Activated T-cell treated with anti-CD3 and anti-CD28 coated beads, Interleukin-2, amount 50 U/mL, for 48 hours (primary cell): ENCODE results near the gene FAM47E.
"Not testable (repeated sequence)": the region's sequence is repeated elsewhere in the genome, so short reads cannot be mapped to it uniquely, and the experiment has no call there.

Source experiments
- DNase-seq, 2 experiments: peaks; one replicate each; pipeline ENCODE4 v3.0.0-alpha.2; 2020

The FAM47E gene

DNA sequence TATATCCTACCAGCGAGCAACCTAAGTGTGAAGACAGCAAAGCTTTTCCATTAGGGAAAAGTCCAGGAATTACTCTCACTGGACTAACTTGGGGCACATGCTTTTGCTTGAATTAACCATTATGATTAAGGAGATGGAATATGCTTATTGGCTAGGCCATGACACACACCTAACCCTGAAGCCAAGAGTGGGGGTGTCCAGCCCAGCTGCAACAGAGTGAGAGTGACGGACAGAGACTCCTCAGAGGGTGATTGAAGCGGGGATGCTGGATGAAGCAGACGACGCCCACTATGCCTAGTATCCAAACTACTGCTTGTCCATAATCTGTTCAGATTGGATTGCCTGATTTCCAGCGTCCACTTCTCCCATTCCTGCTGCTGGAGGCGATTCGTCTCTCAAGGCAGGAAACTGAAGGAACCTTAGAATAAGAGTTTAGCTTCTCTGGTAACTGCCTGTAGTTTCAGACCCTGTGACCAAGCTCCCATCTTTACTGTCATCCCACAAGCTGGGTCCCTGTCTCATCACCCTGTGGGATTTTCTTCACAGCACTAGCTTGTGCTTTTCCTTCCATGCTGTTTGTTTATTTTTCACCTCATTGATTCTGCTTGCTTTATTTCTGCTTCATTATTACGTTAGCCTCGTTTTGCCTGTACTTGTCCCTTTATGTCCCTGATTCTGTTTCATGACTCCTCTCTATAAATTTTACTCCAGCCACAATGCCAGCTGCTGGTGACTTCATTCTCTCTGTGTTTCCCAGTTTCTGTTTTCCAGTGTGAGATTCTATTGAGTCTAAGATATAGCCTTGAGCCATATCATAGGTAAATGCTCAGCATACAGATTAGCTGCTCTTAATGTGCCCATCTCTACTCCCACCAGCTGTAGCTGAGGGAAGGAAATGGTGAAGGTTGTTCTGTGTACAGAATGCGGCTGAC is 19.0 kb downstream of the FAM47E start:
- DNase-seq: no peak

DNA sequence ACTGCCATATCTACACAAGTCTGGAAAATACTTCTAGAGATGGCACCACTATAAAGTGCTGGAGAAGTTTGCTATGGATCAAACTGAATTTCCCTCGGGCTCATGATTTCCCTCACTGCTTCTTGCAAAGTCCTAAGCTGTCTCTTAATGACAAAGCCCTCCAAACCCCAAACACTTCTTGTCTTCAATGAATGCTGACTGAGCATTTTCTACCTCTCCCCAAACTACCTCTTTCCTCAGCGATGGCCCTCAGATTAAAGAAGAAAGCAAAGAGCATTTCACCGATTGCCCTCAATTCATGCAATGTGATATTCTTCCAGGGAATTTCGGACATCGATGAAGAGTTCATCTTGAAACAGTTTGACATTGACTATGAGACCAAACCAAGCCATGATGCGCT is 19.7 kb downstream of the FAM47E start:
- DNase-seq: no peak

DNA sequence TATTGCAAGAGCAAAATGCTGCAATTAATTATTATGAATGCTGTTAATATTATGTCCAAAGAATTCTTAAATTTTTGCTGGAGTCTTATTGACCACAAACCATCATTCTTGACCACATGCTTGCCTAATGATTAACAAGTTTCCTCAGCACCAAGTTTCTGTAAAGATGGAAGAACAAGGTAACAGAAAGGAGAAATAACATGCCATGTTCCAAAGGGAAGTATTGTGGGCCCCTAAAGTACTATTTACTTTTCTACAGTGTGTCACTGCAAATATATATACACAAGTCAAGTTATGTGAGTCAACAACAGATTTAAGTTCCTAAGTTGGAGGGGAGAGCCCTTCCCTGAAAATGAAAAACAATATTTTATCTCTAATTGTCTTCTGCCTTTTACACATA is 20.6 kb downstream of the FAM47E start:
- DNase-seq: no peak

DNA sequence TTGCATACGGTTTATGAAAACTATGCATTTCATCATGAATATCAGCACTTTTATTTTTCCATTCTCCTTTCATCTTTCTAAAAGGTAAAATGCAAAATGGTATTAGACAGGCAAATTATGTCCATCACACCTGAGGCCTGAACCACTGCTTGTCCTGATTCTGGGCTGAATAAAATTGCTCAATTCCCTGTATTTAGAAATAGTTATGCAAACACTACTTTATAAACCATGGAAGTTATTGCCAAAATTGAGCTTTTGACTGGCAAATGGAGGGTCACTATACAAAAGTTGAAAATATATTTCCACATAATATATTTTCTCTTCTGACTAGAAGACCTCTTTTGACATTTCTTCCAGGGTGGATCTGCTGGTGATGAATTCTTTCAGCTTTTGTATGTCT is 21.1 kb downstream of the FAM47E start:
- DNase-seq: no peak

DNA sequence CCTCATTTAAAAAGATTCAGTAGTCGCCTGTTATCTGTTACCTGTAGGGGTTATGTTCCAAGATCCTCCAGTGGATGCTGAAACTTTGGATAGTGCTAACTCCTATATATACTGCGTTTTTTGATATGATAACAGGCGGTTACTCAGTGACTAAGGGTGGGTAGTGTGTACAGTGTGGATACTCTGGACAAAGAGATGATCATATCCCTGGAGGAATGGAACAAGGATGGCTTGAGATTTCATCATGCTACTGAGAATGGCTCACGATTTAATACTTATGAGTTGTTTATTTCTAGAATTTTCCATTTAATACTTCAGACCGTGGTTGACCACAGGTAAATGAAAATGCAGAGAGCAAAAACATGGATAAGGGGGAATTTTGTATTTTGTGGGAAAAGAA is 21.5 kb downstream of the FAM47E start:
- DNase-seq: no peak

DNA sequence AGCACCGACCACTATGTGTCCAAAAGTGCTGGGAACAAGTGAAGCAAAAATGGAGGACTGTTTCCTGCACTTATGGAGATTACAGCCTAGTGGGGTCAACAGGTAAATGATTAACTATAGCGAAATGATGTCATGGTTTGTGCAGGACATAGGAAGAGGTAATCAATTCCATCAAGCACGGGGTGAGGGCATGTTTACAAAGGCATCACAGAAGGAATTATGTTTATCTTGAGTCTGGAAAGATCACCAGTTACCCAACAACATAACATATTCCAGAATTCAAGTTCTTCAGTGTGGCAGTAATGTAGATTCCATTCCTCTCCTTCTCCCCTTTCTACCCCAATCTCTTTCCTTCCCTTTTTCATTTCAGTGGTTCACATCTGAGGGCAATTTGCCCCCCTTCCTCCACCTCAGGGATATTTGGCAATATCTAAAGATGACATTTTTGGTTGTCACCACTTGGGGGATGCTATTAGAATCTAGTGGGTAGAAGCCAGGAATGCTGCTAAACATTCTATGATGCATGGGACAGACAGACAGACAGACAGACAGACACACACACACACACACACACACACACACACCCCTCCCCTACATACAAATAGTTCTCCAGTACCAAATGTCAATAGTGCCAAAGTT is 24.1 kb downstream of the FAM47E start:
- no peak for DNase-seq

DNA sequence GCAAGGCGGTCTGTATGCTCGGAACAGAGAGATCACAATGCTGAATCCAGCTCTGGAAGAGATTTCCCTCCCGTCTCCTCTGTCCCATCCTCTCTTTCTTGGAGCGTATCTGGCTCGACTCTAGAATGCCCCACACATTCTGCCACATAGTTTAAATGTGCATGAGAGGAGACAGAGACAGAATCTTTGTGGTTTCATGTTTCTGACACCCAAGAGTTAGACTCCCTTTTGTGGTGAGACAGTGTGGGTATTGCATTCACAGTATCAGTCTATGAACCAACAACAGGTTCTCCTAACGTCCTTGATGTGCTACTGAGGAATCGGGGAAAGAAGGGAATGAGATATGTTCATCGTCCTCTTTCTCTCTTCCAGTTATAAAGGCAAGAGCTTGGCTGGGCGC is 25.3 kb downstream of the FAM47E start:
- DNase-seq: no peak

DNA sequence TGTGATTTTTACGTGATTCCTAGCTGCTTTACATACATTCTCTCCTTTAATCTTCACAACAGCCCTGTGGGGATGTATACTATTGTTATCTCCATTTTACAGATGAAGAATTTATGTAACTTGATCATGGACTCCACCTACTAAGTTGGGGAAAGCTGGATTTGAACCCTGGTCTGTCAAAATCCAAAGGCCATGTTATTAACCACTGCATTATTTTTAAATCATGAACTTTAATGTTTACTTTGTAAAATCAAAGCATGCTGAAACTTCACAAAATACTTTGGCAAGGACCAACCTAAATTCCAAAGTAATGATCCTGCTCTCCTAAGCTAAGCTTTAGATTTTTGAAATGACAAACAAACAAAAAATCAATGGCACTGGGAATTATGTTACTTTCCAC is 26.1 kb downstream of the FAM47E start:
- no peak for DNase-seq

DNA sequence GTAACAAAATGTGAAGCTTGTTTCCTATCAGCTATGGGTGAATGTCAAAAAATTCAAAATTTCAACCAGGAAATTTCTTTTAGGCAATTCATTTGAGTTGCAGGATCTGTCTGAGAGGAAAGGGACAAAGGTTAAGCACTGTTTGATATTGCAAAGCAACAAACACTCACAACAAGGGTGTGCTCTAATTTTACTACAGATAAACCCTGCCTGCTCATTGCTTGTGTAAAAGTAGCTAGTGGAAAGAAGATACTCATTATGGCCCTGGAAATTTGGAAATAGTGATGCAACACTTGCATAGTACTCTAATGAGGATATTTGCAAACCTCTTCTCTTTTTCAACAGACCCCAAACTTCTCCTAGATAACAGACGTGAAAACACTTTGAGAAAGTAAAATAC is 27.1 kb downstream of the FAM47E start:
- no peak for DNase-seq

DNA sequence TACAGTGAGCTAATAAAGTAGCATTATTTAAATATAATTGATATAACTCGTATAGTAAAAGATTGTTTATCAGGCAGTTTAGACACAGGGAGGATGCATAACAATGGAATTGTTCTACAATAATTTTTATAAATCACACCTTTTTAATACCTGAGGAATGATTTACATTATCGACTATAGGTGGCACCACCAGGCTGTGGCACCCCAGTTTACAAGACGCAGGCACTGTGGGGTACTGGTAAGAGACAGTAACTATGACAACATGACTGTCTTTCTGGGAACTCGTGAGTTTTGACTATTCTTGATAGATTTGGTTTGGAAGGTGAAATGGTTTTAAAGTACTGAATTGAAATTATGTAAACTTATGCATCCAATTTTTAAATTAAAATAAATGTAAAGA is 27.9 kb downstream of the FAM47E start:
- DNase-seq: peak in 1 of 2 experiments; percentile 35

DNA sequence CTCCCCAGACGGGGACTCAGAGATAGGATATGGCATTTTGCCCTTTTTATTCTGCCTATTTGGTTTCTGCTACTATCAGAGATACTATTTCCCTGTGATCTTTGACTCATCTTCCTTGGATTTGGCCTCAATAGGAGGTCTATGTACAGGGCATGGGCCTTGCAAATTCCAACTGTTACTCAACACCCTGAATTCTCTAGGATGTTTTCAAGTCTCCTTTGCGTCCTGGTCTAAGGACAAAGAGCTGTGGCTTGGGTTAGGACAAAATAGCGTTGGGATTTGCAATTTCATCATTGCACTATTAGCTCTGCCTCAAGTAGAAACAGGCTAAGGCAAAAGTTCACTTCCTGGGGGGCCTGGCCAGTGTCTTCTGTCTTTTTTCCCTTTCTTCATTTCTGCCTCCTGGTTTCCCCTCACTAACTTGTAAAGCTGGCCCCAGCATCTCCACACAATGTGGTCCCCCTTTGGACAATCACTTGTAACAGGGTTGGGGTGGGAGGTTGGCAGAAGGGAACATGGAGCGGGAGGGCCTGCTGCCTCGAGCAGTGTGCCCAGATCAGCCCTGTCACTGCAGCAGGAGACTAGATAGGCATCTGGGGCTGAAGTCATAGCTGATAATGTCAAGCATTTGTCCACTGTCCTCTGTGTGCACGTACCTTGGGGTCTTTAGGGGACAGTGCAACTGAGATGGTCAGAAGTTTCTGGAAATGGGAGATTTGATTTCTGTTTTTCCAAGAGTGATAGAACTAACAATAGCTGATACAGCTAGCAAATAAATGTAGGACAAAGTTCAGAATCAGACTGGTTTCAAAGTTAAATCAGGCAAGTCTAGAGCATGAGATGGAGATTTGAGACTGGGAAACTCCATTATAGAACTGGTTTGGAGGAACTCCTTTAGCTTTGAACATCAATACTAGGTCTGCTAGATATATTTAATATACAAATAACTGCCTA is 29.2 kb downstream of the FAM47E start:
- no peak for DNase-seq

DNA sequence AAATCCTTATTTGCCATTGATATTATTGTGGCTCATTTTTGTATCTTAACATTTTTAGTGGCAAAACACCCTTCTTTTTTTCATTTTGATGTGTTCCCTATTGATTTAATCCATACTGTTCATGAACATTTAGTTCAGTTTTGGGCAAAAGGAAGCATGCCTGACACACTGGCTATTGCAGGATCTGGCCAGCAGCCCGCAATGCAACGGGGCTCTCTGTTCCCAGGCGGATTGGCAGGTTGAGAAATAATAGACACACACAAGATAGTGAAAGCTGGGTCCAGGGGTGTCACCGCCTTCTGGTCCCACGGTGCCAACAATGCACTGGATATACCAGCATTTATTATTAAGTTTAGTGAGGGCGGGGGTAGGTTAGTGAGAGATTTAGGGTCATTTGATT is 30.1 kb downstream of the FAM47E start:
- not testable (repeated sequence) for DNase-seq

DNA sequence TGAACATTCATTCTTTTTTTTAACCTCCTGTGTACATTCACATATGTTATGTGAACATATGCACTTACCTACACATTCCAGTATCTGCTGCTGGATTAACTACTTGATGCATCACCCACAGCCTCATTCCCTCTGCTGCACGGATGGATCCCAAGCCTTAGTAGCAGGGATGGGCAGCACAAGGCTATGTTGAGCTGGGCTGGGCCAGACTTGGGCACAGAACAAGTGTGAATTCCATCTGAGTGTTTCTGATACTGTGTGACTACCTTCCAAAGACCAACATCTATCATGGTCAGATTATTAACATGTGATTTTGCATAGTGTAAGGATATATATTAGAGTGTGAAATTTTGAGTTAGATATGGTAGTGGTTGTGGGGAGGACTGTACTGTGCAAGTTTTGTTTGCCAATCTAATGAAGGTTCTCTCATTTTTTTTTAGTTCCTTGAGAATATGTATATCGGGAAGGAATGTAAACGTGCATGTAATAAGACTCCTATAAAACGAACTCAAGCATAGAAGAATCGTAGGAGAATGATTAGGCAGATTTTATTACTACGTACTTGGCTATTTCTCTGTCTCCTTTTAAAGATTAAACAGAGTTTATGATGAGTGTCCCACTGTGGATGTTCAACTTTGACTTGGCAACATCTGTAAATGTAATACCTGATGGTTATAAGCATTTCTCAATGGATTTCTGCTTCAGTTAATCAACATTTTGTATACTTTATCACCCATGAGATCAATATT is 31.6 kb downstream of the FAM47E start:
- DNase-seq: no peak

DNA sequence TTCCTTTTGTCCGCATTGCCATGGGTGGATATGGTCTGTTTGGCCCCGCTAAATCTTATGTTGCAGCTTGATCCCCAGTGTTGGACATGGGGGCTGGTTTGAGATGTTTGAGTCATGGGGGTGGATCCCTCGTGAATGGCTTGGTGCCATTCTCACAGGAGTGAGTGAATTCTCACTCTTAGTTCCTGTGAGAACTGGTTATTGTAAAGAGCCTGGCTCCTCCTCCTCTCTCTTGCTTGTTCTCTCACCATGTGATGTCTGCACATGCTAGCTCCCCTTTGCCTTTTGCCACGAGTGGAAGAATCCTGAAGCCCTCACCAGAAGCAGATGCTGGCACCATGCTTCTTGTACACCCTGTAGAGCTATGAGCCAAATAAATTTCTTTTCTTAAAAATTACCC is 32.4 kb downstream of the FAM47E start:
- no peak for DNase-seq

DNA sequence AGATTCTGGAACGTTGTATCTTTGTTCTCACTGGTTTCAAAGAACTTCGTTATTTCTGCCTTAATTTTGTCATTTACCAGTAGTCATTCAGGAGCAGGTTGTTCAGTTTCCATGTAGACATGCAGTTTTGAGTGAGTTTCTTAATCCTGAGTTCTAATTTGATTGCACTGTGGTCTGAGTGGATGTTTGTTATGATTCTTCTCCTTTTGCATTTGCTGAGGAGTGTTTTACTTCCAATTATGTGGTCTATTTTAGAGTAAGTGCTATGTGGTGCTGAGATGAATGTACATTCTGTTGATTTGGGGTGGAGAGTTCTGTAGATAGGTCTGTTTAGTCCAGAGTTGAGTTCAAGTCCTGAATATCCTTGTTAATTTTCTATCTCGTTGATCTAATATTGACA is 36.3 kb downstream of the FAM47E start:
- DNase-seq: not testable (repeated sequence)

DNA sequence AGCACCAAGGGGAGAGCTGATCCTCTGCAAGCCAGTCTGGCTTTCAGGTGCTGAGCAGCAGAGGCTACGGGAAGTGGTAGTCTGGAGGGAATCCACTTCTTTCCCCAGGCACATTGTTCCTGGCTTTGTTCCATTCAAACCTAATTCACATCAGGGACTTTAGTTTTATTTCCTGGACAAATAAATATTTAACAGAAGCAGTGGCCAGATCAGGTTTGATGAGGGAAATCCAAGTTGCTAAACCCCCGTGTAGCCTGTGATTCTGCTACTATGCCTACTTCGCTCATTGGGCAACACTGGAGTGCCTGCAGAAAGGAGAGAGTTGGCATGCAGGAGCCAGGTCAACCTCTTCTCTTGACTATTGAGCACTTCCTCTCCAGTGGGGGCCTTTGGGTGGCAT is 41.2 kb downstream of the FAM47E start:
- no peak for DNase-seq

DNA sequence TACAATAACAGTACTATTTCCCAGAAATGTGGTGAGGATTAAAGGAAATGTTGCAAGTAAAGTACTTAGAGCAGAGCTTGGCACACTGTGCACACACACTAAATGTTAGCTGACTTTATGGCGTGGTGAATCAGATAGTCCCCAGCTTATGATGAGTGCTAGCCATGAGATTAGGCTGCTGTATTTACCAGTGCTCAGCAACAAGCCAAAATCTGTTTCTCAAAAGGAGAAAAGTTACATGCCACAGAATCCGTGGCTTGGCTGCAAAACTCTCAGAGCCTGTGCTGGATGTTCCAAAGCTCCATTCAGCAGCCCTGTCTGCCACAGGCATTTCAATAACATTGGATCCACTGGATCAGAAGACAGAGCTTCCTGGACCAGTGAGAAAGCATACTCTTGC is 42.3 kb downstream of the FAM47E start:
- DNase-seq: no peak

DNA sequence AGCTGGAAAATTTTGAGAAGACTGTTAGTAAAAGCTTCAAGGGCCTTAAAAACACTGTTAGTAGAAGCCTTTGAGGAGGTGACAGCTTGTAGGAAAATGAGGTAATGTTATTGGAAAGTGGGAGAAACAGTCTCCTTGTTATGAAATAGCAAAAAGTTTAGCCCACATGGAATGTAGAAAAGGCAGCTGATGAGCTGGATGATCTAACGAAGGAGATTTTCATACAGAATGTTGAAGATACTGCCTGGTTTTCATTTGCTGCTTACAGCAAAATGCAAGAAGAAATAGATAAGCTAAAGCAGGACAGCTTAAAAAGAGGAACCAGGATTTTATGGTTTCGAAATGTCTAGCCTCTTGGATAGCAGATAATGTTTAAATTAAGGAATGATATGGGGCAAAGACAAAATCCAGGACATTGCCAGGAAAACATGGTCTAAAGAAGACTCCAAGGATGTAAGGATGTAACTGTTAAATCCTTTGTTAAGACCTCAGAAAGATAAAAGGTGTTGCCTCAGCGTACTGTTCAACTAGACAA is 44.8 kb downstream of the FAM47E start:
- DNase-seq: no peak

DNA sequence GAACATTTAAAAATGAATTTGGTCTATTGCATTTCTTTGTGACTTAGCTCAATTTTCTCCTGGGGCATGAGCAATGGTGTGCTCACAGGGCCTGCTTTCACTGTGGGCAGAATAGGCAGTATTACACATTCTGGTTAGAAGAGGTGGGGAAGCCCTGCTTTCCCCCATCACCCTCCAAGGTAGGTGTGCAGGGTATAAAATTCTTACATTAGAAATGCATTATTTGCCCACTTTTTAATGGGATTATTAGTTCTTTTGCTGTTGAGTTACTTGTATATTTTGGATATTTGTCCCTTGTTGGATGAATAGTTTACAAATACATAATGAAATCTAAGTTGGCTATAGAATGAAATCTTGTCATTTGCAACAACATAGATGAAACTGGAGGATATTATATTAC is 46.7 kb downstream of the FAM47E start:
- no peak for DNase-seq

DNA sequence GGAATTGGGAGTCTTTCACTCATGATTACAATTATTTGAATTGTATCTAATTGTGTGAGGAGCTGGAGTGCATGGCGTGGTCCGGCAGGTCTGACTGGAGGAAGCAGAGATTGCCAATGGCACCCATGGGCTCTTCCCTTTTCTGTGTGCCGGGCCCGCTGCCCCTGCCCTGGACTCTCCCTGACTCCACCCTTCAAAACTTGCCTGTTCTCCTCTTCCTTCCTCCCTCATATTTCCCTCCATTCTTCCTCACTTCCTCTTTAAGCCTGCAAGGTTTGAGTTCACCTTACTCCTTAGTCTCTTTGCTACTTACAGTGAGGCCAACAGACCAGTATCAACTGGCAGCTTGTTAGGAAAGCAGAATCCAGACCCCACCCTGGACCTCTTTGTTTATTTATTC is 48.5 kb downstream of the FAM47E start:
- no peak for DNase-seq

DNA sequence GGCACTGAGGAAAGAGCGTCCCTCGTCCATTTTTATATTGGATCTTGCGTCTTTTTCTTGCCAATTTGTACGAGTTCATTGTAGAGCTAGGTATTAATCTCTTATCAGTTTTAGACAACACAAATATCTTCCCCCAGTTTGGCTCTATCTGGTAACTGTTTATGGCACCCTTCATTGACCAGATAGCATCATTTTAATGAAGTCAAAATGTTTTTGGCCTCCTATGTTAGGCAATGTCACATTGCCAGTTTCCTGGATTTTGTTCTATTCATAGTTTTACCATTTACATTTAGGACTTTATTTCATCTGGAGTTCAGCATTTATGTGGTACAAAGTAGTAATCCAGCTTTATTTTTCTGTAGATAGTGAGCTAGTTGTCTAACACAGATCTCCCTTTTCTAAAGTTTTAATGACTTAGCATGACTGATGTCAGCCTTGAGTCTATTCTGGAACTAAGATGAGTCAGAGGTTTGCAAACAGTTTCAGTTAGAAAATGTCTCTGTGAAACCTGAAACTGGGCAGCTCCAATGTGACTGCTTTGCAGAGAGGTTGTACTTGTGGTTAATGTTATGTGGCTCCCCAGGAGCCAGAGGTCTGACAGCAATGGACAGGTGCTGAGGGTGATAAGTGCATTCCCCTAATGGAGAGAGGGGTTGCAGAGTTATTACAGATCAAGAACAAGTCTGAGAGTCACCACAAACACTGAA is 49.7 kb downstream of the FAM47E start:
- peak; percentile 42 to 51 for DNase-seq

DNA sequence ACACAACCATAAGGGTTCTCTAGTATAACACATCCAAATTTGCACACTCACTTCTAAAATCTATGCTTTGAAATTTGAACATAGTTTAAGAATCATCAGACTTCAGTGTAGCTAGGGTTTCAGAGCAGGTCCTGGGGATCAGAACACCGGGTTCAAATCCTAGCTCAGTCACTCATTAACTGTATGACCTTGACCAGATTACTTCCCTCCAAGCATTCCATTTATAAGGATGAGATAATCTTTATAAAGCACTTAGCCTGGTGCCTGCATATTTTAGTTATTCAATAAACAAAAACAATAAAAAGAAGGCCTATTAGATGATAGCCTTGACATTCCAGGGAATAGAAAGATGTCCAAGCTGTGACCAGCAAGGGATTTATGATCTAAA is 50.2 kb downstream of the FAM47E start:
- DNase-seq: no peak
